Kidney (tissue), 14 donors: ENCODE measurements around the gene C2CD2. TPM values are rescaled to one million over a fixed set of nuclear protein-coding genes. Genes with fewer than 3 reads are reported as not detected.

Experiments
- DNase-seq, 5 donors: peaks; one replicate each; pipeline ENCODE4 v3.0.0-alpha.2; 2013 to 2020
- FAIRE-seq: peaks from 2 replicates; lab custom pipeline; 2012; peaks lifted over from hg19 to GRCh38; lab: Jason Lieb, UNC
- H3K27ac ChIP-seq, 2 donors: one replicate each; pipeline ENCODE4 v1.7.0; 2013; ENCODE audit warnings: low read depth in 2 of 2, low read length in 2 of 2, inconsistent platforms in 1 of 2
- H3K27me3 ChIP-seq: one replicate; pipeline ENCODE4 v1.7.1; 2013; ENCODE audit warnings: low read length, inconsistent platforms; ENCODE audit not compliant: control insufficient read depth, insufficient read depth
- H3K36me3 ChIP-seq, 3 donors: one replicate each; pipeline versions ENCODE4 v1.7.0 to v1.7.1; 2013; ENCODE audit warnings: low read length in 3 of 3, control low read depth in 1 of 3, inconsistent platforms in 1 of 3; ENCODE audit not compliant: insufficient read depth in 3 of 3, control insufficient read depth in 2 of 3
- H3K4me1 ChIP-seq, 3 donors: one replicate each; pipeline versions ENCODE4 v1.7.0 to v1.7.1; 2013; ENCODE audit warnings: low read length in 3 of 3, inconsistent platforms in 1 of 3, low read depth in 1 of 3; ENCODE audit not compliant: control insufficient read depth in 2 of 3, insufficient read depth in 2 of 3
- H3K4me3 ChIP-seq, 3 donors: one replicate each; pipeline versions ENCODE4 v1.7.0 to v1.8.1; 2013; ENCODE audit warnings: low read length in 3 of 3, control low read depth in 1 of 3, inconsistent platforms in 1 of 3
- H3K9ac ChIP-seq, 3 donors: one replicate each; pipeline versions ENCODE4 v1.7.0 to v1.7.1; 2013; ENCODE audit warnings: low read length in 3 of 3, control low read depth in 1 of 3, inconsistent platforms in 1 of 3
- H3K9me3 ChIP-seq, 3 donors: one replicate each; pipeline versions ENCODE4 v1.7.0 to v1.7.1; 2013; ENCODE audit warnings: low read length in 3 of 3, control low read depth in 1 of 3, inconsistent platforms in 1 of 3; ENCODE audit not compliant: control insufficient read depth in 2 of 3, insufficient read depth in 1 of 3
- CTCF ChIP-seq: IDR thresholded peaks from 3 replicates; pipeline ENCODE4 v1.5.1; 2012; ENCODE audit warnings: mild to moderate bottlenecking, moderate library complexity, borderline replicate concordance; ENCODE audit not compliant: insufficient read depth; ENCODE audit errors: extremely low read depth
- intact Hi-C: fragments of 100-400 bp; cut with DNase I; formaldehyde crosslinking; loops from one replicate; pipeline ENCODE4 v1.11.1; 2022
- polyA plus RNA-seq: library from polyadenylated mRNA; stranded (reverse); fragments of 350-450 nt; fragmentation: Illumina TruSeq; extraction: RNeasy Lipid Tissue Mini Kit (QIAGEN cat#74804); gene quantifications from one replicate; pipeline ENCODE4 v1.2.3, GENCODE V29; 2014; ENCODE audit warnings: low read depth, low replicate concordance; ENCODE audit not compliant: insufficient read depth
- total RNA-seq: library from RNA; stranded (reverse); fragmentation: NEBNext Ultra II Directional; extraction: Animal tissue kit (Norgen Biotek cat#: 25700); gene quantifications from one replicate; pipeline ENCODE4 v1.2.1, GENCODE V29; 2021
- donor health status: control.
- donor health status: control.
- donor health status: control.
- donor health status: control.
- donor health status: control.
- donor health status: DM: yes; HTN: yes; CAD: no.
- donor health status: Normal renal cell carcinoma (clear cell type).

The C2CD2 gene
- total and polyA plus RNA-seq, 2 donors from 2014 or later = 7.6 to 25.6 TPM

GRCh38 chr21:41859297-41859980 is 94.4 kb downstream of the C2CD2 start:
- no peak overlapping the region for H3K9ac ChIP-seq
- H3K27ac ChIP-seq = no peak overlapping the region
- FAIRE-seq (no peak), DNase-seq (no peak)
- peaks cover 2 to 5% (median 2%) of the 10 kb centered on the region in 3 donors for H3K36me3 ChIP-seq
- no peaks in the 10 kb centered on the region for H3K9me3 ChIP-seq
- no peak for TF ChIP-seq CTCF
- intact Hi-C loops = no loop called here
- H3K4me3 ChIP-seq = no peak overlapping the region
- no peaks in the 10 kb centered on the region for H3K27me3 ChIP-seq
- no peaks in the 10 kb centered on the region for H3K4me1 ChIP-seq

GRCh38 chr21:41858466-41859296 is 95.1 kb downstream of the C2CD2 start:
- Histone ChIP-seq H3K27ac (no peak overlapping the region), H3K36me3 (peaks cover 2 to 10% (median 4%) of the 10 kb centered on the region in 3 donors), H3K4me3 (no peak overlapping the region), H3K9ac (no peak overlapping the region), H3K9me3 (no peaks in the 10 kb centered on the region), H3K4me1 (no peaks in the 10 kb centered on the region), H3K27me3 (no peaks in the 10 kb centered on the region)
- DNase-seq (no peak), FAIRE-seq (no peak)
- intact Hi-C loops = no loop called here
- TF ChIP-seq CTCF = no peak

GRCh38 chr21:41857771-41858300 is 96.0 kb downstream of the C2CD2 start:
- intact Hi-C loops = no loop called here
- no peak for FAIRE-seq
- Histone ChIP-seq H3K9ac (no peak overlapping the region), H3K27ac (no peak overlapping the region), H3K4me3 (no peak overlapping the region), H3K36me3 (peaks cover 2 to 10% (median 4%) of the 10 kb centered on the region in 3 donors), H3K27me3 (no peaks in the 10 kb centered on the region), H3K4me1 (no peaks in the 10 kb centered on the region), H3K9me3 (no peaks in the 10 kb centered on the region)
- no peak for DNase-seq
- no peak for TF ChIP-seq CTCF
